ENCODE data around the gene SVBP.
"Not testable (repeated sequence)": the region's sequence is repeated elsewhere in the genome, so short reads cannot be mapped to it uniquely, and the experiment has no call there.

SVBP gene

GRCh38 chr1:42841010-42841409 is 23.8 kb upstream of the SVBP start:
- DNase-seq: no peak

GRCh38 chr1:42838482-42839190 is 21.4 kb upstream of the SVBP start:
- DNase-seq: no peak

DNA sequence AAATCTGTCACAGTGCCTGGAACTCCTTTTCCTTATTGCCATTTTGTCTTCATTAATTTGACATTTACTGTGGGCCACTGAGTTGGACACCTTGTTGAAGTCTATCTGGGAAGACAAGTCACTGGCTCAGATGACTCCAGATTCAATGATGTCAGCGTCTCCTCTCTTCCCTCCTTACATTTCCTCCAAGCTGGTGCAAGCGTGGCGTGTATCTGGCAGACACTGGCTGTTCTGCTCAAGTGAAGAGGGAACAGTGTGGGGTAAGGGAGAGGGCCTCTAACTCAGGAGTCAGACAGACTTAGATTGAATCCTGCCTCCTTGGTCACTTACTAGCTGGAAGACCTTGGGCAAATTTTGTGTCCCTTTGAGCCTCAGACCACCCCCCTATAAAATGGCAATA is 20.5 kb upstream of the SVBP start:
- DNase-seq: no peak

GRCh38 chr1:42835422-42835821 is 18.2 kb upstream of the SVBP start:
- DNase-seq: no peak

- no peak for DNase-seq
These were observed 17.6 kb upstream of the SVBP start for GRCh38 chr1:42834803-42835202.

GRCh38 chr1:42833981-42834380 is 16.8 kb upstream of the SVBP start:
- no peak for DNase-seq

- DNase-seq: no peak
These were observed 15.5 kb upstream of the SVBP start for GRCh38 chr1:42832641-42833240.

DNA sequence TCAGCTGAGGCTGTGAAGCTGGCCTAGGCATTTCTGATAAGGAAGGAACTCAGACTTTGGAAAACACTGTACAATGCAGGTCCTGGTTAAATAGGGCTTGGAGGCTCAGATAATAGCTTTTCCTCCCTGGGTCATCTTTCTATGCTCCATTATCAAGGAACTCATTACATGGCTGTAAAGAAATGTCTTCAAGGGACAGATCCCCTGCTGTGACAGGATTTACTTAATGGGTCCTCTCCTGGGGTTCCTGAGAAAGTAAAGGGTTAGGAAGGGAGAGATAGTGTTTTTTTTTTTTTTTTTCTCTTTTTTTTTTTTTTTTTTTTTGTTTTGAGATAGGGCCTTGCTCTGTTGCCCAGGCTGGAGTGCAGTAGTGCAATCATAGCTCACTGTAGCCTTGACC is 14.1 kb upstream of the SVBP start:
- DNase-seq: no peak

DNA sequence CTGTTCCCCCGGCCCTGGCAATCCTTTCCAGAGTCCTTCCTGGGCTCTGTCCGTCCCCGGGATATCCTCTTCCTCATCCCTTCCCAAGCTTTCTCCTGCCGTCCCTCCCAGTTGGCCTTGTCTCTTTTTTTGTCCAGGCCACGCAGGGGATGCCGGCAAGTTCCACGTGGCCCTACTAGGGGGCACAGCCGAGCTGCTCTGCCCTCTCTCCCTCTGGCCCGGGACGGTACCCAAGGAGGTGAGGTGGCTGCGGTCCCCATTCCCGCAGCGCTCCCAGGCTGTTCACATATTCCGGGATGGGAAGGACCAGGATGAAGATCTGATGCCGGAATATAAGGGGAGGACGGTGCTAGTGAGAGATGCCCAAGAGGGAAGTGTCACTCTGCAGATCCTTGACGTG is 13.4 kb upstream of the SVBP start:
- DNase-seq: no peak

DNA sequence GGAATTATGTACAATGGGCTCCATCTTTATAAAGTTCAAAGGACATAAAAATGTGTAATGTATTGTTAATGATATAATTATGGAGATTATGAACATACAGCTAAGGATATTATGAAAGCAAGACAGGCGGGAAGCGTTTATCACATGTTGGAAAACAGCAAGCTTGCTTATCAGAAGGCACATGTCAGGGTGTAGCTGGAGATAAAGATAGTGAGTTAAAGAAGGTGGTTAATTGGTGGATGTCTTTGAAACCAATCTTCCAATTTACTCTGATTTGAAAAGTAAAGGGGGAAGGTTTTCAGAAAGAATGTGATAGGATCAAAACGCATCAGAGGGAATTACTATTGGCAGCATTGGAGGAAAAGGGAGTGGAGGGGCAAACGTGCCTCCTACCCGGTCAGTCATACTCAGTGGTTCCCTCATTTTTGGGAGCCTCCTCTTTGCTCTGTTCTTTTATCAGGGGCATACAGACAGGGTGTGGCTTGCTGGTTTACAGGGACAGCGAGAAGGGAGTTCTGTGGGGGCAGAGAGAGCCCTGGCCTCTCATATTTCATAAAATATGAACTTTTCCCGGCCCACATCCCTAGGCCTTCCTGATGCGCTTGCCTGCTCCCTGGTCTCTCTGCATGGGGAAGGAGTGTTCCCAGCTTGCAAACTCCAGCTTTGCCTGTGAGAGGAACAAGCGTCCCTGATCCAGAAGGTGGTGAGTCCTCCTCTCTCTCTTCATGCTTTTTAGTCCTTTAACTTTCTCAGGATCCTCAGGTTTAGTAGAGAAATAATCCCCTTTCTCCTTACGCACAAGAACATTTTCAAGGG is 8.0 kb upstream of the SVBP start:
- no peak for DNase-seq

GRCh38 chr1:42824481-42825035 is 7.4 kb upstream of the SVBP start:
- no peak for DNase-seq

- no peak for DNase-seq
These were observed 5.7 kb upstream of the SVBP start for GRCh38 chr1:42822800-42823392.

DNA sequence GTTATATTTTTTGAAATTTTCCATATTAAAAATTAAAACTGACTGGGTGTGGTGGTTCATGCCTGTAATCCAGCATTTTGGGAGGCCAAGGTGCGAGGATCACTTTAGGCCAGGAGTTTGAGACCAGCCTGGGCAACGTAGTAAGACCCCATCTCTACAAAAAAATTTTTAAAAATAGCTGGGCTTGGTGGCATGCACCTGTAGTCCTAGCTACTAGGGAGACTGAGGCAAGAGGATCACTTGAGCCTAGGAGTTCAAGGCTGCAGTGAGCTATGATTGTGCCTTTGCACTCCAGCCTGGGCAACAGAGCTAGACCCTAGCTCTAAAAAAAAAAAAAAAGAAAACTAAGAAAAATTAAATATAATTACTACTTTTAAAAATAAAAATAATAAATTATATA is 4.5 kb upstream of the SVBP start:
- DNase-seq: no peak

GRCh38 chr1:42820813-42821212 is 3.6 kb upstream of the SVBP start:
- DNase-seq: no peak

DNA sequence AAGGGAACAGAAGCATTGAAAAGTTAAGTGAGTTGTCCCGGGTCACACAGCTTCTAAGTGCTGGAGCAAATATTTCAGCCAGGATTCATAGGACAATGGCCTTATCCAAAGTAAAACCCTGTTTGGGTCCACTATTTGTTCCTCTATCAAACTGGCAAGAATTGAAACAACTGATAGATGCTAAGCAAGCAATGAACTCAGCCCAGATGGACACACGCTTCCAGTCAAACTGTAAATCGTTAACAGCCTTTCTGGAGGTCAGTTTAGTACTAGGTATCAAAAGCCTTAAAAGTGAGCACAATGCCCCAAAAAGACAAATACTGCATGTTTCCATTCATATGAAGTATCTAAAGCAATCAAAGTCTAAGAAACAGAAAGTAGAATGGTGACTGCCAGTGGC is 779 bp upstream of the SVBP start:
- no peak for DNase-seq

GRCh38 chr1:42817440-42817767 is 207 bp upstream of the SVBP start:
- no peak for DNase-seq

DNA sequence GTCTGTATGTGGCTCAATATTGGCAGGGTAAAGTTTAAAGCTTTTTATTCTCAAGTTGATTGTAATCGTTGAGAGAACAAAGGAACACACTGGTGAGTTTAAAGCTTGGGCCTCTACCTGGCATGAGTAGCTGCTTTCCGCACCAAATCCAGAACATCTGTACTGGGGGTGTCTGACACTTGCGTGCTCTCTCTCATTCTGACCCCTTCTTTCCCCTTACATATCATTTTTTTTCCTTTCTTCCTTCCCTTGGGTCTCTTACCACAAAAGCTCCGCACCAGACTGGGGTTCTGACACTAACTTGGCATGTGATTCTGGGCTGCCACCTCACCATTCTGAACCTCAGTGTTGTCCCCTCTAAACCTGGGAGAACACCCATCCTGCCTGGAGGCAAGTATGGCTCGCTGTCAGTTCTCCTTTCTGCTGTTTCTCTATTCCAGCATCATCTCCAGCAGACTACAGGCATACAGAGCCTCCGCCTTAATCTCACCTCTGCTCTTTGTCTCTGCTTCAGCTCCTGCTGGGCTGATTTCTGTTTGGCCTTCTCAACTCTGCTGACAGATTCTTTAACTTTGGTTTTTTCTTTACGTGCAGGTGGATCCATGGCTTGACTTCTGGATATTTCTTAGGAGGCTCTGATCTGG is 1.1 kb downstream of the SVBP start:
- no peak for DNase-seq

GRCh38 chr1:42814815-42815214 is 2.4 kb downstream of the SVBP start:
- not testable (repeated sequence) for DNase-seq

DNA sequence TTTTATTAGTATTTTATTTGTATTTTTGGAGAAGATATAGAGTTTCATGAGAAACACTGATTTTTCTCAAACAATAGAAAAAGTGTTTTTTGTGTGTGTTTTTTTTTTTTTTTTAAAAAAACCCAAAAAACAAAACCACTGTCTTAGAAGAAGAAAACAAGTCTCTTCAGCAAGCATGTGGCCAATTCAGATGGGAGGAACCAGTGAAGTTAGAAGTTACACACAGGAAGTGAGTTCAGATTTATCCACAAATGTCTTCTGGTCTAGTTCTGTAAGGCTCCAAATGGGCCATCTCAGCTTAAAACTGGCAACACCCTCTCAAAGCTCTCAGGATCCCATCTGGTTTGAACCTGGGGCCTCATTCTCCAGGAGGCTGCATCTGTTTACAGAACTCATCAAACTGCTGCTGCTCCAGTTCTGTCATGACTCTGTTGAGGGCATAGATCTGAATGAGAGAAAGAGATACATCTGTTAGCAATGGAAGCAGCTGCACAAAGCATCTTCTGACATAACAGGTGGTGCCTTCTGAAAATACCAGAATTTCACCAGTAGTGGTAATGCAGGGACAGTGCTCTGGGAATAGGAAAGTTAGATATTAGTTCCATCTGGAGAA is 10.0 kb downstream of the SVBP start:
- no peak for DNase-seq

DNA sequence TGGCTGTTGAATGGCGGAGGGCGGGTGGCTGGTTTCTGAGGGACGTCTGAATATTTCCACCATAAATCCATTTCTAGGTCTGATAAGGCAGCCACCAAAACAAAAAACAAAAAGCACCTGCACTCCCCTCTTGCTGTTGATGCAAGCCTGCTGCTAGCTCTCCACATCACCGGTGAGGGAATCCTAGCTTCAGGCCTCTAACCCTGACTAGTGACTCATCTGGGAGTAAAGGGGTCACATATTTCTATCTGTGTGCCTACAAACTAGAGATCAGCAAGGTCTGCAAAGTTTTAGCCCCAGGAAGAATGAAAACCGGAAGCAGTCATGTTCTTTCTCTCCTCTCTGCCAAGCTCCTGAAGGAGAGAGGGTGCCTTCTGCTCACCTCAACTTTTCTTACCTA is 10.6 kb downstream of the SVBP start:
- DNase-seq: no peak

GRCh38 chr1:42806171-42806570 is 11.0 kb downstream of the SVBP start:
- no peak for DNase-seq

DNA sequence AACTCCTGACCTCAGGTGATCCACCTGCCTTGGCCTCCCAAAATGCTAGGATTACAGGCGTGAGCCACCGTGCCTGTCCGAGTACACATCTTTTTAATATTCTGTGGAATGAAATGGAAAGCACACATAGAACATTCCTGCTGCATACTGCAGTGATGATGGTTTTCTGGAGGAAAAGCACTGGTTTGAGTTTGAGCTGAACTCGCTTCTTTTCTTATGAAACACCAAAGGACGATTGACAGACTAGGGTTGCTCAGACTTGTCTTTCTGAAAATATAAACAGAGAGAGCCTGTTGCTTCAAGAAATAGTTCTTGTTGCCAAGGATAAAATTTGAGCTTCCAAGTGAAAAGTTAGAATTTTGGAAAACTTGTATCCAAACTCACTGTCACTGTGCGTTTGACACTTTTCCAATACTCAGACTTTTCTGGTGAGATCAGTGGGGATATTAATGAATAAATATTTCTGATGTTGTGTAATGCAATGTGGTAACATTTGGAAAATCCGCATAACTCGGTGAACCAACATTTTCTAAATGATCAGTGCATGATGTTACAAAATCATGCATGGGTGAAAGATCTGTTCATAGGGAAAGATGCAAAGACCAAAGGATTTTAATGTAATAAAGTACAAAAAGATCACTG is 15.2 kb downstream of the SVBP start:
- DNase-seq: no peak
